Astrocyte of the spinal cord (primary cell): ENCODE measurements around the gene MAPK8IP2.
"Not testable (repeated sequence)": the region's sequence is repeated elsewhere in the genome, so short reads cannot be mapped to it uniquely, and the experiment has no call there.

Experiments
- DNase-seq: peaks from one replicate; pipeline ENCODE4 v3.0.0; 2011; ENCODE audit warnings: low read depth, low spot score
- H3K4me3 ChIP-seq: 2 replicates; pipeline ENCODE4 v1.5.1; 2011; ENCODE audit warnings: low read depth, mild to moderate bottlenecking, low read length, moderate library complexity
- CTCF ChIP-seq: IDR thresholded peaks from 2 replicates; pipeline ENCODE4 v1.5.1; 2012; ENCODE audit warnings: low read depth, mild to moderate bottlenecking, low read length, inconsistent platforms
- in situ Hi-C: cut with HindIII; loops from 2 replicates; pipeline ENCODE4 v1.10.0; 2017; ENCODE audit warnings: low sequenced_read_pairs

Gene MAPK8IP2

GRCh38 chr22:50635591-50635990 lies 35.0 kb downstream of the MAPK8IP2 start:
- TF ChIP-seq CTCF, result no peak
- DNase-seq, result no peak
- no peak overlapping the region for H3K4me3 ChIP-seq
- in situ Hi-C loops, result no loop called here

GRCh38 chr22:50640296-50640695 lies 39.7 kb downstream of the MAPK8IP2 start:
- H3K4me3 ChIP-seq, in situ Hi-C loops, DNase-seq: not testable (repeated sequence)

- no peak for TF ChIP-seq CTCF
- no peak for DNase-seq
- H3K4me3 ChIP-seq, result no peak overlapping the region
- in situ Hi-C loops, result no loop called here
Observed at GRCh38 chr22:50640857-50641647, 40.5 kb downstream of the MAPK8IP2 start.

GRCh38 chr22:50641696-50642607 lies 41.4 kb downstream of the MAPK8IP2 start:
- DNase-seq, result peak; percentile 34
- no peak overlapping the region for H3K4me3 ChIP-seq
- TF ChIP-seq CTCF, result peak; percentile 52
- in situ Hi-C loops, result no loop called here

- DNase-seq, H3K4me3 ChIP-seq, in situ Hi-C loops: not testable (repeated sequence)
Observed at GRCh38 chr22:50643021-50643820, 42.6 kb downstream of the MAPK8IP2 start.

- DNase-seq, in situ Hi-C loops, H3K4me3 ChIP-seq: not testable (repeated sequence)
Observed at GRCh38 chr22:50643821-50644101, 43.2 kb downstream of the MAPK8IP2 start.

GRCh38 chr22:50653256-50653655 lies 52.7 kb downstream of the MAPK8IP2 start:
- in situ Hi-C loops, result no loop called here
- no peak for TF ChIP-seq CTCF
- DNase-seq, result no peak
- H3K4me3 ChIP-seq, result no peak overlapping the region

GRCh38 chr22:50654664-50655063 lies 54.1 kb downstream of the MAPK8IP2 start:
- DNase-seq, H3K4me3 ChIP-seq, in situ Hi-C loops: not testable (repeated sequence)
